ENCODE measurements around the gene TFCP2L1.

TFCP2L1 gene

GRCh38 chr2:121246704-121247255 is 38.2 kb downstream of the TFCP2L1 start:
- H3K27me3 ChIP-seq (replicated peaks; ENCODE audit: control insufficient read depth, insufficient read depth, low read length), result no peaks in the 10 kb centered on the region; the same call in 1 of the 2 replicates
- TF ChIP-seq, protein P1, sequence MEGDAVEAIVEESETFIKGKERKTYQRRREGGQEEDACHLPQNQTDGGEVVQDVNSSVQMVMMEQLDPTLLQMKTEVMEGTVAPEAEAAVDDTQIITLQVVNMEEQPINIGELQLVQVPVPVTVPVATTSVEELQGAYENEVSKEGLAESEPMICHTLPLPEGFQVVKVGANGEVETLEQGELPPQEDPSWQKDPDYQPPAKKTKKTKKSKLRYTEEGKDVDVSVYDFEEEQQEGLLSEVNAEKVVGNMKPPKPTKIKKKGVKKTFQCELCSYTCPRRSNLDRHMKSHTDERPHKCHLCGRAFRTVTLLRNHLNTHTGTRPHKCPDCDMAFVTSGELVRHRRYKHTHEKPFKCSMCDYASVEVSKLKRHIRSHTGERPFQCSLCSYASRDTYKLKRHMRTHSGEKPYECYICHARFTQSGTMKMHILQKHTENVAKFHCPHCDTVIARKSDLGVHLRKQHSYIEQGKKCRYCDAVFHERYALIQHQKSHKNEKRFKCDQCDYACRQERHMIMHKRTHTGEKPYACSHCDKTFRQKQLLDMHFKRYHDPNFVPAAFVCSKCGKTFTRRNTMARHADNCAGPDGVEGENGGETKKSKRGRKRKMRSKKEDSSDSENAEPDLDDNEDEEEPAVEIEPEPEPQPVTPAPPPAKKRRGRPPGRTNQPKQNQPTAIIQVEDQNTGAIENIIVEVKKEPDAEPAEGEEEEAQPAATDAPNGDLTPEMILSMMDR (IDR thresholded peaks at IDR 0.05; ENCODE audit: insufficient read depth, low read length, poor library complexity, severe bottlenecking), result no peak
- H3K36me3 ChIP-seq (ENCODE audit: control insufficient read depth, insufficient read depth, low read length), result no peaks in the 10 kb centered on the region
- no peak for DNase-seq (ENCODE audit: extremely low read depth, insufficient read length)
- H3K4me3 ChIP-seq (replicated peaks; ENCODE audit: low read depth, low read length), result no peak overlapping the region

- DNase-seq (ENCODE audit: extremely low read depth, insufficient read length), result no peak
- Histone ChIP-seq H3K36me3 (ENCODE audit: control insufficient read depth, insufficient read depth, low read length) (no peaks in the 10 kb centered on the region), H3K27me3 (replicated peaks; ENCODE audit: control insufficient read depth, insufficient read depth, low read length) (no peaks in the 10 kb centered on the region; the same call in 1 of the 2 replicates), H3K4me3 (replicated peaks; ENCODE audit: low read depth, low read length) (no peak overlapping the region)
- TF ChIP-seq, protein P1 (IDR thresholded peaks at IDR 0.05; ENCODE audit: insufficient read depth, low read length, poor library complexity, severe bottlenecking), result no peak
Observed at GRCh38 chr2:121245913-121246312, 39.1 kb downstream of the TFCP2L1 start.

GRCh38 chr2:121245120-121245820 is 39.7 kb downstream of the TFCP2L1 start:
- no peak for DNase-seq (ENCODE audit: extremely low read depth, insufficient read length)
- TF ChIP-seq, protein P1 (IDR thresholded peaks at IDR 0.05; ENCODE audit: insufficient read depth, low read length, poor library complexity, severe bottlenecking), result no peak
- Histone ChIP-seq H3K36me3 (ENCODE audit: control insufficient read depth, insufficient read depth, low read length) (no peaks in the 10 kb centered on the region), H3K27me3 (replicated peaks; ENCODE audit: control insufficient read depth, insufficient read depth, low read length) (no peaks in the 10 kb centered on the region; the same call in 1 of the 2 replicates), H3K4me3 (replicated peaks; ENCODE audit: low read depth, low read length) (no peak overlapping the region)

DNA sequence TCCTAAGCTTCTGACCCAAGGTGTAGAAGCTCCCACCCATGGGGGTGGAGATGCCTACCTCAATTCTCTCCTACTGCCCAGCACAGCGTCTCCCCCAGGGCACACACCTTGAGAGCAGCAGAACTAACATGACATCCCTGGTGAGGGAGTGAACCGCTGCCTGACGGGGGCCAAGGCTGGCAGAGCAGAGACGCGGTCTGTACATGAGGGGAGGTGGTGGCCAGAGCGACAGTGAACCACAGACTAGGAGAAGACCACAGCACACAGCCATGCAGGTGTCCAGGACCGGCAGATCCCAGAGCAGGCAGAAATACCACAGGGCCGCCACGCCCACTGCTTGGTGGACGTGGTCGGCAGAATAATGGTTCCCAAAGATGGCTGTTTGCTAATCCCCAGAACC is 40.4 kb downstream of the TFCP2L1 start:
- H3K36me3 ChIP-seq (ENCODE audit: control insufficient read depth, insufficient read depth, low read length), result no peaks in the 10 kb centered on the region
- no peak overlapping the region for H3K4me3 ChIP-seq (replicated peaks; ENCODE audit: low read depth, low read length)
- TF ChIP-seq, protein P1 (IDR thresholded peaks at IDR 0.05; ENCODE audit: insufficient read depth, low read length, poor library complexity, severe bottlenecking), result no peak
- no peak for DNase-seq (ENCODE audit: extremely low read depth, insufficient read length)
- no peaks in the 10 kb centered on the region; the same call in 1 of the 2 replicates for H3K27me3 ChIP-seq (replicated peaks; ENCODE audit: control insufficient read depth, insufficient read depth, low read length)

GRCh38 chr2:121243821-121244460 is 41.1 kb downstream of the TFCP2L1 start:
- Histone ChIP-seq H3K4me3 (replicated peaks; ENCODE audit: low read depth, low read length) (no peak overlapping the region), H3K27me3 (replicated peaks; ENCODE audit: control insufficient read depth, insufficient read depth, low read length) (no peaks in the 10 kb centered on the region; the same call in 1 of the 2 replicates), H3K36me3 (ENCODE audit: control insufficient read depth, insufficient read depth, low read length) (no peaks in the 10 kb centered on the region)
- DNase-seq (ENCODE audit: extremely low read depth, insufficient read length), result no peak
- TF ChIP-seq, protein P1 (IDR thresholded peaks at IDR 0.05; ENCODE audit: insufficient read depth, low read length, poor library complexity, severe bottlenecking), result no peak
